A549 (cell line): ENCODE data around the gene PLIN5. TPM values are rescaled to one million over a fixed set of nuclear protein-coding genes. Genes with fewer than 3 reads are reported as not detected.

Source experiments
- ATAC-seq, 2 experiments: fragments of 200-7000 bp in 1 of 2; fragments of >200 bp in 1 of 2; cut with Nextera tagmentation in 1 of 2; cut with Tn5 transposase in 1 of 2; 3 replicates each; pipeline versions ENCODE4 v1.8.0 to v1.9.1; 2018 to 2020; ENCODE audit warnings: mild to moderate bottlenecking in 1 of 2, moderate library complexity in 1 of 2
- CTCF ChIA-PET: fragments of 300-600 bp; sonication (Branson Sonifier 250); formaldehyde crosslinking; extraction: SDS; loops from one replicate; lab custom pipeline; 2021; ENCODE audit warnings: antibody characterized with exemption, inconsistent platforms; lab: Yijun Ruan, JAX
- POLR2A ChIA-PET: fragments of 350-600 bp; formaldehyde crosslinking; extraction: SDS; loops from one replicate; lab custom pipeline; 2021; ENCODE audit warnings: antibody characterized with exemption, inconsistent platforms; lab: Yijun Ruan, JAX
- DNase-seq, 2 experiments: peaks; one replicate each; pipeline versions ENCODE4 v3.0.0 to v3.0.0-alpha.2; 2011 to 2016; ENCODE audit warnings: low read depth in 1 of 2, low spot score in 1 of 2
- FAIRE-seq: peaks from 2 replicates; lab custom pipeline; 2011; peaks lifted over from hg19 to GRCh38; lab: Jason Lieb, UNC
- H3K27ac ChIP-seq, 2 experiments: fragments of >200 bp; sonication (Bioruptor Twin); formaldehyde crosslinking; 3 replicates each; pipeline ENCODE4 v1.5.1; 2016 to 2017
- H3K4me1 ChIP-seq: fragments of >200 bp; sonication (Bioruptor Twin); formaldehyde crosslinking; 3 replicates; pipeline ENCODE4 v1.6.1; 2016
- H3K4me2 ChIP-seq: fragments of >200 bp; sonication (Bioruptor Twin); formaldehyde crosslinking; 3 replicates; pipeline ENCODE4 v1.6.1; 2016
- H3K4me3 ChIP-seq: fragments of >200 bp; sonication (Bioruptor Twin); formaldehyde crosslinking; 3 replicates; pipeline ENCODE4 v1.5.1; 2016
- H3K9me3 ChIP-seq: fragments of >200 bp; sonication (Bioruptor Twin); formaldehyde crosslinking; 3 replicates; pipeline ENCODE4 v1.6.1; 2016
- CBX8 ChIP-seq: fragments of 200-600 bp; sonication (generic); IDR thresholded peaks from 2 replicates; pipeline ENCODE4 v1.6.1; 2016
- CEBPB ChIP-seq, 2 experiments: fragments of >200 bp in 1 of 2; sonication (Bioruptor Twin) in 1 of 2; formaldehyde crosslinking in 1 of 2; IDR thresholded peaks; 2 replicates each; pipeline ENCODE4 v1.6.1; 2012 to 2016
- CHD2 ChIP-seq: fragments of 150-350 bp; IDR thresholded peaks from 2 replicates; pipeline ENCODE4 v1.6.1; 2014; ENCODE audit warnings: low read length; ENCODE audit not compliant: partially characterized antibody
- EHMT2 ChIP-seq: fragments of 200-600 bp; sonication (generic); IDR thresholded peaks from 2 replicates; pipeline ENCODE4 v1.6.1; 2016; ENCODE audit warnings: antibody characterized with exemption, low read depth, mild to moderate bottlenecking, moderate library complexity
- EP300 ChIP-seq, 2 experiments: fragments of >200 bp; sonication (Bioruptor Twin); formaldehyde crosslinking; IDR thresholded peaks; 2 replicates in 1 of 2; 3 replicates in 1 of 2; pipeline ENCODE4 v1.6.1; 2016 to 2017
- FOSB ChIP-seq: fragments of 250-450 bp; sonication (Bioruptor Pico); IDR thresholded peaks from 2 replicates; pipeline ENCODE4 v1.5.0; 2020; ENCODE audit warnings: mild to moderate bottlenecking, moderate library complexity
- GATA3 ChIP-seq: IDR thresholded peaks from 2 replicates; pipeline ENCODE4 v1.6.1; 2012; ENCODE audit warnings: borderline replicate concordance
- HOXA7 ChIP-seq: fragments of 250-450 bp; sonication (Bioruptor Pico); IDR thresholded peaks from 2 replicates; pipeline ENCODE4 v1.5.0; 2020; ENCODE audit warnings: mild to moderate bottlenecking, moderate library complexity
- HOXB13 ChIP-seq: fragments of 250-450 bp; sonication (Bioruptor Pico); IDR thresholded peaks from 2 replicates; pipeline ENCODE4 v1.5.0; 2020; ENCODE audit warnings: low read depth, mild to moderate bottlenecking, moderate library complexity
- JUN ChIP-seq, 2 experiments: fragments of >200 bp; sonication (Bioruptor Twin); formaldehyde crosslinking; IDR thresholded peaks; 2 replicates in 1 of 2; 3 replicates in 1 of 2; pipeline ENCODE4 v1.6.1; 2016 to 2017
- JUNB ChIP-seq: fragments of >200 bp; sonication (Bioruptor Twin); formaldehyde crosslinking; IDR thresholded peaks from 2 replicates; pipeline ENCODE4 v1.6.1; 2016
- KDM5A ChIP-seq: fragments of 200-600 bp; sonication (generic); IDR thresholded peaks from 2 replicates; pipeline ENCODE4 v1.6.1; 2016; ENCODE audit warnings: antibody characterized with exemption, mild to moderate bottlenecking
- NPAS2 ChIP-seq: fragments of 250-450 bp; sonication (Bioruptor Pico); IDR thresholded peaks from 2 replicates; pipeline ENCODE4 v1.8.0; 2022; ENCODE audit warnings: mild to moderate bottlenecking, moderate library complexity, borderline replicate concordance
- NR3C1 ChIP-seq: fragments of >200 bp; sonication (Bioruptor Twin); formaldehyde crosslinking; IDR thresholded peaks from 3 replicates; pipeline ENCODE4 v1.6.1; 2017
- POLR2A ChIP-seq: IDR thresholded peaks from 2 replicates; pipeline ENCODE4 v1.6.1; 2012; ENCODE audit warnings: mild to moderate bottlenecking, low read length
- RARB ChIP-seq: fragments of 250-450 bp; sonication (Bioruptor Pico); IDR thresholded peaks from 2 replicates; pipeline ENCODE4 v1.8.0; 2021; ENCODE audit warnings: mild to moderate bottlenecking, moderate library complexity
- RNF2 ChIP-seq: fragments of 200-600 bp; sonication (generic); IDR thresholded peaks from 2 replicates; pipeline ENCODE4 v1.6.1; 2016; ENCODE audit warnings: low read depth, mild to moderate bottlenecking, antibody characterized with exemption, moderate library complexity, borderline replicate concordance
- TFCP2L1 ChIP-seq: fragments of 250-450 bp; sonication (Bioruptor Pico); IDR thresholded peaks from 2 replicates; pipeline ENCODE4 v1.5.0; 2021; ENCODE audit warnings: mild to moderate bottlenecking
- ZNF302 ChIP-seq: fragments of 250-450 bp; sonication (Bioruptor Pico); IDR thresholded peaks from 2 replicates; pipeline ENCODE4 v1.9.0; 2021; ENCODE audit warnings: inconsistent platforms, mild to moderate bottlenecking, moderate library complexity
- WGBS: methylation state at CpG from one replicate; pipeline ENCODE4 v1.1.6; 2017; ENCODE audit errors: missing lambda C conversion rate; 5-methylcytosine and 5-hydroxymethylcytosine counted together
- polyA plus RNA-seq, 4 experiments: library from polyadenylated mRNA; depleted of rRNA in 3 of 4; stranded (reverse); fragments of >200 nt; fragmentation: RNase III in 1 of 4; extraction: RNeasy Plus Mini Kit Qiagen cat#74134 plus additional on column Dnase treatment in 1 of 4; gene quantifications; 2 replicates in 3 of 4; 3 replicates in 1 of 4; pipeline ENCODE4 v1.2.3, GENCODE V29; 2011 to 2017
- TF ChIP-seq, protein P1 (sequence below): fragments of >200 bp; sonication (Bioruptor Twin); formaldehyde crosslinking; IDR thresholded peaks from 3 replicates; pipeline ENCODE4 v1.6.1; 2016
- TF ChIP-seq, protein P2 (sequence below): IDR thresholded peaks from 2 replicates; pipeline ENCODE4 v1.6.1; 2012

The PLIN5 gene
- polyA plus RNA-seq, 2 of the 4 experiments (the other 2 are of a cell fraction): 0.08 to 0.25 TPM

DNA sequence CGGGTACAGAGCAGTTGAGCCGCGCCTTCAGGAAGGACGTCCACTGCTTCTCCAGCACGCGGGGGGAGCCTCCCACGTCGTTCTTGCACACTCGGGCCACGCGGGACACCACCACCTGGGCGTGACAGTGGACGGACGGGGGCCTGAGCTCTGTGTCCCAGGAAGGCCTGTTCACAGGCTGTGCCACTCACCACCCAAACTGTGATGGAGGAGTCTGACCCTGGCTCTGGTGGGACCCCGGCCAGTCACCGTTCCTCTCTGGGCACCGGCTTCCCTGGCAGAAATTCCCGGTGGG lies 17.4 kb upstream of the PLIN5 start:
- TF ChIP-seq JUNB: no peak
- no peak for TF ChIP-seq NR3C1
- TF ChIP-seq, all 56 proteins: peak for 0
- Histone ChIP-seq H3K4me1 (peaks cover 8% of the 10 kb centered on the region), H3K4me2 (no peak overlapping the region), H3K4me3 (no peak overlapping the region), H3K9me3 (no peaks in the 10 kb centered on the region), H3K27ac (no peak overlapping the region)
- no peak for ATAC-seq
- FAIRE-seq: no peak
- DNase-seq: no peak
- CTCF ChIA-PET: interaction anchor here (2.1 to 2.4 kb wide), 2 partner anchors 28 to 84 kb away, joined by 5 to 6 read pairs; no protein-coding TSS in a partner anchor
- 70% methylated on average over 9 of the region's 18 CpGs for WGBS
- POLR2A ChIA-PET: no interaction called here

DNA sequence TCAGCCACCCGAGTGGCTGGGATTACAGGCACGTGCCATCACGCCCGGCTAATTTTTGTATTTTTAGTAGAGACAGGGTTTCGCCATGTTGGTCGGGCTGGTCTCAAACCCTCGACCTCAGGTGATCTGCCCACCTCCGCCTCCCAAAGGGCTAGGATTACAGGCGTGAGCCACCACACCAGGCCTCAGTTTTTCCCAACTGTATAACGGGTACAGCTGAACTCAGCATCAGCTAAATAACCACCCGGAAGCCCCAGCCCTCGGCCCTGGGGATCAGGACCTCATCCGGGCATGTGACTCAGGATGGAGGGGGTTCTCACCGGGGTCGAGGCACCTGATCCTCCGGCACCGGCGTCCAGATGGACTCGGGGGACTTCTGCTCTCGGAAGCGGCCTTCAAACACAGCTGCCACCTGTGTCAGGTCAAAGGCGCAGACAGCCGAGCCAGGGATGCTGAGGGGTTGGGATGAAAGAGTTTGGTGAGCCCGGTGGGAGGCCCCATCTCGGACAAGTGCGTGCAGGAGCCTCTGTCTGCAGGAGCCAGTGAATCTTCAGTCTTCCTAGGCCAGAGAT lies 15.5 kb upstream of the PLIN5 start:
- no peak overlapping the region for H3K4me2 ChIP-seq
- 90% methylated on average over 24 of the region's 26 CpGs for WGBS
- H3K4me3 ChIP-seq: no peak overlapping the region
- DNase-seq: no peak
- FAIRE-seq: no peak
- peaks cover 4% of the 10 kb centered on the region; the same call in 1 of the 3 replicates for H3K4me1 ChIP-seq
- no peak for TF ChIP-seq CBX8
- no peak for TF ChIP-seq TFCP2L1
- TF ChIP-seq ZNF302 (CRISPR knock-in tag): no peak
- no peak for TF ChIP-seq NPAS2 (CRISPR knock-in tag)
- TF ChIP-seq EP300 (IDR thresholded peaks at IDR 0.05): no peak
- no peak for TF ChIP-seq JUNB
- no peak for TF ChIP-seq RNF2
- TF ChIP-seq HOXB13: no peak
- no peak for TF ChIP-seq EHMT2
- TF ChIP-seq, protein P1, sequence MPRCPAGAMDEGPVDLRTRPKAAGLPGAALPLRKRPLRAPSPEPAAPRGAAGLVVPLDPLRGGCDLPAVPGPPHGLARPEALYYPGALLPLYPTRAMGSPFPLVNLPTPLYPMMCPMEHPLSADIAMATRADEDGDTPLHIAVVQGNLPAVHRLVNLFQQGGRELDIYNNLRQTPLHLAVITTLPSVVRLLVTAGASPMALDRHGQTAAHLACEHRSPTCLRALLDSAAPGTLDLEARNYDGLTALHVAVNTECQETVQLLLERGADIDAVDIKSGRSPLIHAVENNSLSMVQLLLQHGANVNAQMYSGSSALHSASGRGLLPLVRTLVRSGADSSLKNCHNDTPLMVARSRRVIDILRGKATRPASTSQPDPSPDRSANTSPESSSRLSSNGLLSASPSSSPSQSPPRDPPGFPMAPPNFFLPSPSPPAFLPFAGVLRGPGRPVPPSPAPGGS: no peak
- no peaks in the 10 kb centered on the region for H3K9me3 ChIP-seq
- ChIA-PET POLR2A (no interaction called here), CTCF (interaction anchor here (1.0 to 2.4 kb wide), 2 partner anchors 82 to 86 kb away, joined by 3 to 6 read pairs; no protein-coding TSS in a partner anchor)
- ATAC-seq: no peak
- H3K27ac ChIP-seq: no peak overlapping the region

DNA sequence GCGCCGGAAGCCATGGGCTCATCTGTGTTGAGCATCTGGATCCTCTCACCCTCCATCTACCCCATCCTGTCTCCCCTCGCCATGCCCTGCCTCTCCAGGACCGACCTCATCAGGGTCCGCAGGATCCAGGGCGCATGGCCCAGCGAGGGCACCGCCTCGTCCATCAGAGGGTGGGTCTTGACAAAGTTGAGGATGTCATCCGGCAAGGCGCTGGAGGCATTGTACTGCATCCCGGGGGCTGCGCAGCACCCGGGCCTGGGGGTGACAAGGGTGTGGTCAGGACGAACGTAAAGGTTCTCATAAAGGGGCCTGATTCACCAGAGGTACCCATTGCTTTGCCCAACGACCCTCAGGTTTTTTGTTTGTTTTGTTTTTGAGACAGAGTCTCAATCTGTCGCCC lies 15.0 kb upstream of the PLIN5 start:
- Histone ChIP-seq H3K27ac (no peak overlapping the region), H3K9me3 (no peaks in the 10 kb centered on the region), H3K4me1 (peaks cover 4% of the 10 kb centered on the region; the same call in 1 of the 3 replicates), H3K4me2 (no peak overlapping the region), H3K4me3 (no peak overlapping the region)
- no peak for FAIRE-seq
- CTCF ChIA-PET: interaction anchor here (2.4 to 4.1 kb wide), 2 partner anchors 15 to 86 kb away, joined by 6 to 15 read pairs; partner anchors contain the start of gene PLIN5
- ATAC-seq: no peak
- TF ChIP-seq RARB (CRISPR knock-in tag) (no peak), JUNB (no peak), FOSB (CRISPR knock-in tag) (no peak), JUN (IDR thresholded peaks at IDR 0.05) (no peak), POLR2A (no peak), CEBPB (IDR thresholded peaks at IDR 0.05) (no peak), HOXA7 (CRISPR knock-in tag) (no peak), CHD2 (no peak), GATA3 (no peak), KDM5A (no peak), CBX8 (no peak), HOXB13 (no peak)
- TF ChIP-seq, protein P2, sequence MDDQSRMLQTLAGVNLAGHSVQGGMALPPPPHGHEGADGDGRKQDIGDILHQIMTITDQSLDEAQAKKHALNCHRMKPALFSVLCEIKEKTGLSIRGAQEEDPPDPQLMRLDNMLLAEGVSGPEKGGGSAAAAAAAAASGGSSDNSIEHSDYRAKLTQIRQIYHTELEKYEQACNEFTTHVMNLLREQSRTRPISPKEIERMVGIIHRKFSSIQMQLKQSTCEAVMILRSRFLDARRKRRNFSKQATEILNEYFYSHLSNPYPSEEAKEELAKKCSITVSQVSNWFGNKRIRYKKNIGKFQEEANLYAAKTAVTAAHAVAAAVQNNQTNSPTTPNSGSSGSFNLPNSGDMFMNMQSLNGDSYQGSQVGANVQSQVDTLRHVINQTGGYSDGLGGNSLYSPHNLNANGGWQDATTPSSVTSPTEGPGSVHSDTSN: no peak
- POLR2A ChIA-PET: no interaction called here
- DNase-seq: no peak
- 81% methylated on average over 16 of the region's 18 CpGs for WGBS
